ENCODE results near the gene KRTAP9-9.
"Not testable (repeated sequence)": the region's sequence is repeated elsewhere in the genome, so short reads cannot be mapped to it uniquely, and the experiment has no call there.

Gene KRTAP9-9

GRCh38 chr17:41267711-41268110, 12.5 kb downstream of the KRTAP9-9 start:
- no peak for DNase-seq

GRCh38 chr17:41271323-41271722, 16.1 kb downstream of the KRTAP9-9 start:
- DNase-seq, result not testable (repeated sequence)

- DNase-seq, result no peak
Observed at GRCh38 chr17:41271858-41272257, 16.7 kb downstream of the KRTAP9-9 start.

GRCh38 chr17:41275648-41276190, 20.5 kb downstream of the KRTAP9-9 start, which contains the start of gene KRTAP9-7:
KRTAP9-7 (plus strand) TSS chr17:41275698; CDS start chr17:41275698, 0 bp downstream.
- not testable (repeated sequence) for DNase-seq

- DNase-seq, result no peak
Observed at GRCh38 chr17:41278176-41278955, 23.2 kb downstream of the KRTAP9-9 start.

GRCh38 chr17:41284043-41284442, 28.9 kb downstream of the KRTAP9-9 start:
- DNase-seq, result no peak

GRCh38 chr17:41284546-41284945, 29.4 kb downstream of the KRTAP9-9 start:
- no peak for DNase-seq

- DNase-seq, result no peak
Observed at GRCh38 chr17:41287050-41287449, 31.9 kb downstream of the KRTAP9-9 start.

GRCh38 chr17:41294016-41294415, 38.8 kb downstream of the KRTAP9-9 start:
- DNase-seq, result no peak

- DNase-seq, result no peak
Observed at GRCh38 chr17:41296846-41297245, 41.7 kb downstream of the KRTAP9-9 start.

- no peak for DNase-seq
Observed at GRCh38 chr17:41298458-41299135, 43.4 kb downstream of the KRTAP9-9 start.

GRCh38 chr17:41301204-41301790, 46.1 kb downstream of the KRTAP9-9 start:
- no peak for DNase-seq

GRCh38 chr17:41301916-41302901, 47.0 kb downstream of the KRTAP9-9 start, which contains the start of gene KRTAP29-1:
KRTAP29-1 (minus strand) TSS chr17:41302851; CDS start chr17:41302851, 0 bp downstream.
- DNase-seq, result no peak

GRCh38 chr17:41302981-41303380, 47.8 kb downstream of the KRTAP9-9 start:
- no peak for DNase-seq

GRCh38 chr17:41304091-41304490, 48.9 kb downstream of the KRTAP9-9 start:
- DNase-seq, result no peak

All from NCI-H1092 (cell line).